Transverse colon (tissue), 4 donors: ENCODE measurements around the gene LMO4. TPM values are rescaled to one million over a fixed set of nuclear protein-coding genes. Genes with fewer than 3 reads are reported as not detected.

Experiments
- DNase-seq: peaks from one replicate; pipeline ENCODE4 v3.0.0-alpha.2; 2019
- H3K27ac ChIP-seq, 4 donors: fragments of 200-600 bp; sonication (generic); 2 replicates each; pipeline ENCODE4 v1.5.1; 2016 to 2018; ENCODE audit warnings: inconsistent platforms in 4 of 4
- H3K27me3 ChIP-seq: fragments of 200-600 bp; sonication (generic); 2 replicates; pipeline ENCODE4 v1.5.1; 2017; ENCODE audit warnings: inconsistent platforms
- H3K36me3 ChIP-seq, 4 donors: fragments of 200-600 bp; sonication (generic); 2 replicates each; pipeline ENCODE4 v1.5.1; 2017 to 2019; ENCODE audit warnings: inconsistent platforms in 4 of 4
- H3K4me1 ChIP-seq, 4 donors: fragments of 200-600 bp; sonication (generic); 2 replicates each; pipeline ENCODE4 v1.5.1; 2017 to 2020; ENCODE audit warnings: inconsistent platforms in 4 of 4
- H3K4me3 ChIP-seq, 4 donors: fragments of 200-600 bp; sonication (generic); 1 replicate in 1 of 4; 2 replicates in 3 of 4; pipeline versions ENCODE4 v1.5.1 to v1.6.1; 2017 to 2019; ENCODE audit warnings: inconsistent platforms in 4 of 4
- H3K9me3 ChIP-seq, 2 donors: fragments of 200-600 bp; sonication (generic); 2 replicates each; pipeline ENCODE4 v1.5.1; 2017 to 2019; ENCODE audit warnings: inconsistent platforms in 2 of 2
- EP300 ChIP-seq: sonication (generic); formaldehyde crosslinking; IDR thresholded peaks from one replicate; pipeline ENCODE4 v1.6.1; 2017; ENCODE audit warnings: antibody characterized with exemption, low read depth
- POLR2A ChIP-seq: fragments of 450-650 bp; IDR thresholded peaks from one replicate; pipeline ENCODE4 v1.6.1; 2016; ENCODE audit warnings: antibody characterized with exemption, mild to moderate bottlenecking, moderate library complexity
- POLR2AphosphoS5 ChIP-seq, 3 donors: sonication (generic); formaldehyde crosslinking; IDR thresholded peaks; one replicate each; pipeline ENCODE4 v1.6.1; 2016; ENCODE audit warnings: antibody characterized with exemption in 3 of 3
- WGBS, 2 donors: methylation state at CpG; one replicate each; pipeline ENCODE4 v1.1.5; 2018; ENCODE audit warnings: low coverage in 1 of 2; 5-methylcytosine and 5-hydroxymethylcytosine counted together
- in situ Hi-C, 4 donors: fragments of 200-750 bp; cut with MboI; loops; one replicate each; pipeline versions ENCODE4 v1.15.0 to v1.15.1; 2017; ENCODE audit warnings: low sequenced_read_pairs in 3 of 4, low pct_ligation_motif_present in 1 of 4, low pct_unique_long_range_greater_than_20kb in 1 of 4
- intact Hi-C: fragments of 100-400 bp; cut with DNase I; formaldehyde crosslinking; loops from one replicate; pipeline ENCODE4 v1.15.1; 2023; ENCODE audit warnings: low total_unique reads
- total RNA-seq, 4 donors: library from RNA; depleted of rRNA; stranded (reverse); fragments of >200 nt; gene quantifications; one replicate each; pipeline ENCODE4 v1.1.0, GENCODE V29; 2016
- TF ChIP-seq, protein P1 (sequence below), 5 experiments: fragments of 200-600 bp in 3 of 5; fragments of 450-650 bp in 2 of 5; sonication (generic) in 3 of 5; IDR thresholded peaks; 1 replicate in 2 of 5; 2 replicates in 3 of 5; pipeline ENCODE4 v1.5.1; 2016 to 2017; ENCODE audit warnings: antibody characterized with exemption in 5 of 5, inconsistent platforms in 3 of 5, mild to moderate bottlenecking in 2 of 5, moderate library complexity in 1 of 5

Gene LMO4
- total RNA-seq, 4 donors from 2014 or later, result 8.4 to 22.4 (median 16.4) TPM

DNA sequence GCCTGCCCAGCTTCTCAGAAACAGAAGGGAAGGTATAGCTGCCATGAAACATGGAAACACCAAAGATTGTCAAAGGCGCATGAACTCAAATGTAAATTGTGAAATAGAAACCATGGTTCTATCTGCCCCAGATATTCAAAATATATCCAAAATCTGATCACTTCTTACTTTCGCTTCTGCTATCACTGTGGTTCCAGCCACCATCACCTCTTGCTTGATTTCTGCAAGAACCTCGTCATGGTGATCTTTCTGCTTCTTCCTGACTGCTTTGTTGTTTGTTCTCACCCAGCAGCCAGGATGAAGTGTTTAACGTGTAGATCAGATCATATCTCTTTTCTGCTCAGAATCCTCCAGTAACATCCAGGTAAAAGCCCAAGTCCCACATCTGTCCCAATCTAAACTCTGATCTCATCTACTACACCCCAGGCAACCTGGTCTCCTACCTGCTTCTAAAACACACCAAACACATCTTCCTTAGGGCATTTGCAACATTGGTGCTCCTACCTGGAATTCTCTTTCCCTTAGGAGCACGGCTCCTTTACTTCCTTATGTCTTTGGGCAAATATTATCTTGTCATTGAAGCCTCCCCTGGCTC, 10.5 kb upstream of the LMO4 start:
- Histone ChIP-seq H3K4me3 (no peak overlapping the region), H3K9me3 (no peaks in the 10 kb centered on the region), H3K27ac (no peak overlapping the region), H3K36me3 (no peaks in the 10 kb centered on the region), H3K4me1 (no peaks in the 10 kb centered on the region), H3K27me3 (no peaks in the 10 kb centered on the region)
- in situ Hi-C loops, result loop anchor here in 1 of 4 donors (25.0 kb wide), 1 partner anchor 744 kb away; no protein-coding TSS in a partner anchor
- no peak for DNase-seq
- no peak for TF ChIP-seq EP300
- TF ChIP-seq POLR2A, result no peak
- TF ChIP-seq, protein P1, sequence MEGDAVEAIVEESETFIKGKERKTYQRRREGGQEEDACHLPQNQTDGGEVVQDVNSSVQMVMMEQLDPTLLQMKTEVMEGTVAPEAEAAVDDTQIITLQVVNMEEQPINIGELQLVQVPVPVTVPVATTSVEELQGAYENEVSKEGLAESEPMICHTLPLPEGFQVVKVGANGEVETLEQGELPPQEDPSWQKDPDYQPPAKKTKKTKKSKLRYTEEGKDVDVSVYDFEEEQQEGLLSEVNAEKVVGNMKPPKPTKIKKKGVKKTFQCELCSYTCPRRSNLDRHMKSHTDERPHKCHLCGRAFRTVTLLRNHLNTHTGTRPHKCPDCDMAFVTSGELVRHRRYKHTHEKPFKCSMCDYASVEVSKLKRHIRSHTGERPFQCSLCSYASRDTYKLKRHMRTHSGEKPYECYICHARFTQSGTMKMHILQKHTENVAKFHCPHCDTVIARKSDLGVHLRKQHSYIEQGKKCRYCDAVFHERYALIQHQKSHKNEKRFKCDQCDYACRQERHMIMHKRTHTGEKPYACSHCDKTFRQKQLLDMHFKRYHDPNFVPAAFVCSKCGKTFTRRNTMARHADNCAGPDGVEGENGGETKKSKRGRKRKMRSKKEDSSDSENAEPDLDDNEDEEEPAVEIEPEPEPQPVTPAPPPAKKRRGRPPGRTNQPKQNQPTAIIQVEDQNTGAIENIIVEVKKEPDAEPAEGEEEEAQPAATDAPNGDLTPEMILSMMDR (IDR thresholded peaks at IDR 0.05), result no peak
- TF ChIP-seq POLR2AphosphoS5 (IDR thresholded peaks at IDR 0.05), result no peak
- 60 to 70% methylated on average over 4 to 5 of the region's 5 CpGs for WGBS, 2 donors
- intact Hi-C loops, result no loop called here

DNA sequence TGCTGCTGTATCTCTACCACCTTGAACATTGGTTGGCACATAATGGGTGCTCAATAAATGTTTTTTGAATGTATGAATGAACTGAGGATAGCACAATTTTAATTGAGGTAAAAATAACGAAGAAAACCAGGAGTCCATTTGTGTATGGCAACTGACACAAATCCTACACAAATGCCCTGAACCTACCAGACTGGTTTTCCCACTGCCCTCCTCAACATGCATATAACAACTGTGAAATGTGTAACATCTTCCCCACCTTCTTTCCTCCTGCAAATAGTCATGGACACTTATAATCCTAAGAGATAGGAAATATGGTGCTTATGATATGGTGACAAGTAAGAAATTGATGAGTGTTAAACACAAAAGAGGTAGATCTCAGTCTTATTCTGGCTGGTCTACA, 9.9 kb upstream of the LMO4 start:
- no peak overlapping the region for H3K4me3 ChIP-seq
- in situ Hi-C loops, result loop anchor here in 1 of 4 donors (25.0 kb wide), 1 partner anchor 743 kb away; no protein-coding TSS in a partner anchor
- no peaks in the 10 kb centered on the region for H3K4me1 ChIP-seq
- no peaks in the 10 kb centered on the region for H3K9me3 ChIP-seq
- intact Hi-C loops, result no loop called here
- DNase-seq, result no peak
- TF ChIP-seq POLR2A, result no peak
- no peak for TF ChIP-seq EP300
- no peak for TF ChIP-seq POLR2AphosphoS5 (IDR thresholded peaks at IDR 0.05)
- TF ChIP-seq, protein P1 (IDR thresholded peaks at IDR 0.05), result no peak
- H3K36me3 ChIP-seq, result no peaks in the 10 kb centered on the region
- H3K27ac ChIP-seq, result no peak overlapping the region
- WGBS, 2 donors, result 78 to 89% methylated on average over 1 of the region's 1 CpG
- H3K27me3 ChIP-seq, result no peaks in the 10 kb centered on the region

DNA sequence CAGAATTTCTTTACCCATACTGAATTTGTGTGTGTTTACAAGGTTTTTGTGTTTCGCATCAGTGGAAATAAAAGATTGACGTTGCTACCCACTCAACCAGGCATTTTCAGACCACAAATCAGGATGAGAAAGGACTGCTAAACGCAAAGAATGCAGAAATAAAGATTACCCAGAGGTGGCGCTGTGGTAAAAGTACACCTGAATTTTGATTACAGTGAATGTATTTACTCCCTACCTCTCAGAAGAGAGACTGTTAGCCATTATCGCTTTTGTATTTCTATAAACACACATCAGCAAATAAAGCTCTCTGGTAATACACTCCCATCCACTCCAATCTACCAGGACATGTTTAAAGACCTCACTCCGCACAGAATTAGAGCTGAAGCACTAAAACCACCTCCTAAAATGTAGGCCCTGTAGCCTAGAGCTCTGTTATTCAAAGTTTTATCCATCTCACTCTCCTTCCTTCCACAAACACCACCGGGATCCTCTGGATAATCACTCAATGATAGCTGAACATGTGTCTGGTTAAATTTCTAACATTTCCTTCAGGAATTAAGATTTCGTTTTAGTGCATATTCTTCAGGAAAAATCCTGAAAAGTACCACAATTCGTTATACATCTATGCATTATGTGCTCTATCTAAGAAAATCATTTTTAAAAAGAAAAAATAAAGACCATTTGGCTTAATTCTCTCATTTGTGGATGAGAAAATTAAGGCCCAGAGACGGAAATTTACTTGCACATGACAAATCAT, 2.5 kb upstream of the LMO4 start:
- DNase-seq, result peak; percentile 49

More for the DNA sequence above, 2.5 kb upstream of the LMO4 start:
- TF ChIP-seq EP300, result no peak
- TF ChIP-seq, protein P1 (IDR thresholded peaks at IDR 0.05), result peak; percentile 75 to 86 (median 80)
- Histone ChIP-seq H3K36me3 (no peaks in the 10 kb centered on the region), H3K27ac (peak overlapping the region in 1 of 4 donors; percentile 19), H3K4me3 (no peak overlapping the region), H3K4me1 (peaks cover 0 to 19% (median 8%) of the 10 kb centered on the region in 4 donors), H3K27me3 (no peaks in the 10 kb centered on the region), H3K9me3 (no peaks in the 10 kb centered on the region)
- in situ Hi-C loops (loop anchor here in 3 of 4 donors (10.0 kb wide), 1 partner anchor 629 kb away; no protein-coding TSS in a partner anchor), intact Hi-C loops (loop anchor here (10.0 kb wide), 1 partner anchor 629 kb away; no protein-coding TSS in a partner anchor)
- WGBS, 2 donors, result 37% methylated on average over 9 to 10 of the region's 10 CpGs
